Bronchial epithelial cell (primary cell): Measurements from ENCODE around the gene CSN3. TPM values are rescaled to one million over a fixed set of nuclear protein-coding genes. Genes with fewer than 3 reads are reported as not detected.
"Not testable (repeated sequence)": the region's sequence is repeated elsewhere in the genome, so short reads cannot be mapped to it uniquely, and the experiment has no call there.

Source experiments
- DNase-seq: peaks from one replicate; pipeline ENCODE4 v3.0.0-alpha.2; 2010; ENCODE audit warnings: low read depth
- FAIRE-seq: peaks from 2 replicates; lab custom pipeline; 2011; peaks lifted over from hg19 to GRCh38; lab: Jason Lieb, UNC
- H3K27me3 ChIP-seq: 2 replicates; pipeline ENCODE4 v1.5.1; 2011; ENCODE audit warnings: low read length; ENCODE audit not compliant: control insufficient read depth, insufficient read depth
- H3K36me3 ChIP-seq: 2 replicates; pipeline ENCODE4 v1.5.1; 2011; ENCODE audit warnings: low read length; ENCODE audit not compliant: control insufficient read depth, insufficient read depth
- H3K4me3 ChIP-seq: 2 replicates; pipeline ENCODE4 v1.5.1; 2011; ENCODE audit warnings: mild to moderate bottlenecking, low read depth, low read length, control low read depth
- total RNA-seq: library from RNA; depleted of rRNA; stranded (reverse); fragments of >200 nt; gene quantifications from 2 replicates; pipeline ENCODE4 v1.2.1, GENCODE V29; 2014
- TF ChIP-seq, protein P1 (sequence below): IDR thresholded peaks from 2 replicates; pipeline ENCODE4 v1.5.1; 2011; ENCODE audit warnings: mild to moderate bottlenecking, moderate library complexity, low read length, control low read depth, inconsistent platforms; ENCODE audit not compliant: insufficient read depth, severe bottlenecking

CSN3 gene
- total RNA-seq, 1 donor from 2014 or later = not detected

DNA sequence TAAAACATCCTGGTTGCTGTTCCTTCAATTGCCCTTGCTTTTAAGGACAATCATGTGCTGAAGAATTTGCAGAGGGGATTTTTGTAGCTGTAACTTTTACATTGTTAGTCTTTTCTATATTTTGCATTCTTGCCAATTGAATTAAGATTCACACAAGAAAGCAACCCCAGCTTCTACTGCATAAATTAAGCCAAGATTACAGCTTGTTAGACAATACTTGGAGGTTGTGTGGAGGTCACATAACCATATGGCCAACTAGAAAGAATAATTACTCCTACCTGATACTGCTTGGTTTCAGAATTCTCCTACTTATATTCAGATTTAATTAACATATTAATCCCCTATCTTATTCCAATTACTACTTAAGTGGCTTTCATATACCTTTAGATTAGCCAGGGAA, 20.6 kb upstream of the CSN3 start:
- not testable (repeated sequence) for H3K4me3 ChIP-seq, FAIRE-seq, H3K27me3 ChIP-seq, H3K36me3 ChIP-seq, DNase-seq

DNA sequence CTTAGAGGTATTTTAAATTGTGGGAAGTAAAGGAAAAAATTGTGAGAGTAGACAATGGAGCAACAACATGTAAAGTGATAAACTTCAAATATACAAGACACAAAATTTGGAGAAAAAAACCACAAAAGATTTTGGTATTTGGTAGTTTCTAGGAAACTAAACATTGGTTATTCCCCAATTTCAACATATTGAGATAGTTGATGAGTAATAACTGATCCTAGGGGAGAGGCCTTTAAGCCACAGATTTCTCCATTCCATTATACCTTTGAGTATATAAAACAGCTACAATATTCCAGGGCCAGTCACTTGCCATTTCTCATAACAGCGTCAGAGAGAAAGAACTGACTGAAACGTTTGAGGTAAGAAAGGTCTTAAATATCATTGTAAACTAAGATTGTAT, 16.6 kb upstream of the CSN3 start, which contains the start of gene FDCSP:
FDCSP (plus strand) TSS at position 301 of the 400 bp plus-strand sequence. CDS start 5,071 bp downstream, outside the sequence.
- Histone ChIP-seq H3K36me3 (no peaks in the 10 kb centered on the region), H3K4me3 (no peak within 1 kb of the TSS), H3K27me3 (no peaks in the 10 kb centered on the region)
- DNase-seq = no peak
- no peak for FAIRE-seq
- TF ChIP-seq, protein P1, sequence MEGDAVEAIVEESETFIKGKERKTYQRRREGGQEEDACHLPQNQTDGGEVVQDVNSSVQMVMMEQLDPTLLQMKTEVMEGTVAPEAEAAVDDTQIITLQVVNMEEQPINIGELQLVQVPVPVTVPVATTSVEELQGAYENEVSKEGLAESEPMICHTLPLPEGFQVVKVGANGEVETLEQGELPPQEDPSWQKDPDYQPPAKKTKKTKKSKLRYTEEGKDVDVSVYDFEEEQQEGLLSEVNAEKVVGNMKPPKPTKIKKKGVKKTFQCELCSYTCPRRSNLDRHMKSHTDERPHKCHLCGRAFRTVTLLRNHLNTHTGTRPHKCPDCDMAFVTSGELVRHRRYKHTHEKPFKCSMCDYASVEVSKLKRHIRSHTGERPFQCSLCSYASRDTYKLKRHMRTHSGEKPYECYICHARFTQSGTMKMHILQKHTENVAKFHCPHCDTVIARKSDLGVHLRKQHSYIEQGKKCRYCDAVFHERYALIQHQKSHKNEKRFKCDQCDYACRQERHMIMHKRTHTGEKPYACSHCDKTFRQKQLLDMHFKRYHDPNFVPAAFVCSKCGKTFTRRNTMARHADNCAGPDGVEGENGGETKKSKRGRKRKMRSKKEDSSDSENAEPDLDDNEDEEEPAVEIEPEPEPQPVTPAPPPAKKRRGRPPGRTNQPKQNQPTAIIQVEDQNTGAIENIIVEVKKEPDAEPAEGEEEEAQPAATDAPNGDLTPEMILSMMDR = no peak

DNA sequence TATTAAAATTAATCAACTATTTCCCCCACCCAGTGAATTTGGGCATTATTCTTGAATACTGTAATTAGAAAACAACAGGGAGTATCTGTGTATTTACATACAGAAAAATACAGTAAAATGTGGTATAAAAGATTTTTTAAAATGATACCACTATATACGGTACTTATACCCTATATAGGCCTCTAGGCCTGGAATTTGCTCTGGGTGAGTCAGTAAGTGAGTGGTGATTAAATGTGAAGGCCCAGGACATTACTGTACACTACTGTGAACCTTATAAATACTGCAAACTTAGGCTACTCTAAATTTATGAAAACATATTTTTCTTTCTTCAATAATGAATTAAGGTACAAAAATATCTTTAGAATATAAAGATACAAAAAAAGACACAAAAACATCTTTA, 6.3 kb upstream of the CSN3 start:
- TF ChIP-seq, protein P1 = no peak
- no peaks in the 10 kb centered on the region for H3K27me3 ChIP-seq
- H3K4me3 ChIP-seq = no peak overlapping the region
- no peak for FAIRE-seq
- no peaks in the 10 kb centered on the region for H3K36me3 ChIP-seq
- DNase-seq = no peak

DNA sequence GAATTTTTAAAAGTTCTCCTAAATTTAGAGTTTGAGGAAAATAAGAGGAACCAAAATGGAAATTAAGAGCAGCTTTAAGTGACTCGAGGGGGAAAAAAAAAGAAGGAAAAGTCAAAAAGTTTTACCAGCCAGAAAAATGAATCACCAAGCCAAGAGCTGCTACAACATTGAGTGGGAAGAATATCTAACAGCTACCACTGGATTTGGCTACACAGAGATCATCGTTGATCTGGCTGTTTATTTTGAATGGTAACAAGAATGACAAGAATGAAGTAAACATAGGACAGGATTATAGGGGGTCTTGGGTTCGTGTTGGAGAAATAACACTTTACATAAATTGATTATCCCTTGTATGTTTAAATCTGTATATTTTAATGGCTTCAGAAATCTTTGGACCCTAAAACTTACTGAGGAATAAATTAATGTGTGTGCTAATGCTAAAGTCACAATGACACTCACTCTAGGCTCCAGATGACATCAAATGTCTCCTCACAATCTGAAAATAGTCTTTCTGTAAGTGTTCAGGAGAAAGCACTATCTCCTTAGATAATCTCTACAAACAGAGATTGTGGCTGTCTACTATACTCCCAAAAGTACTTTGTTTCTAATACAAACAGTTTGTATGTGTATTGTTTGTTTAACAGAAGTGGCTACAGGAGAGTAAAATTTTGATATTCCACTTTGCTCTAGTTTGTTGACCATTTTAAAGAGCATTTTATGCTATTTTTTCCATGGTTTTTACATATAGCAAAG, 3.1 kb upstream of the CSN3 start:
- no peak for FAIRE-seq
- TF ChIP-seq, protein P1 = no peak

DNA sequence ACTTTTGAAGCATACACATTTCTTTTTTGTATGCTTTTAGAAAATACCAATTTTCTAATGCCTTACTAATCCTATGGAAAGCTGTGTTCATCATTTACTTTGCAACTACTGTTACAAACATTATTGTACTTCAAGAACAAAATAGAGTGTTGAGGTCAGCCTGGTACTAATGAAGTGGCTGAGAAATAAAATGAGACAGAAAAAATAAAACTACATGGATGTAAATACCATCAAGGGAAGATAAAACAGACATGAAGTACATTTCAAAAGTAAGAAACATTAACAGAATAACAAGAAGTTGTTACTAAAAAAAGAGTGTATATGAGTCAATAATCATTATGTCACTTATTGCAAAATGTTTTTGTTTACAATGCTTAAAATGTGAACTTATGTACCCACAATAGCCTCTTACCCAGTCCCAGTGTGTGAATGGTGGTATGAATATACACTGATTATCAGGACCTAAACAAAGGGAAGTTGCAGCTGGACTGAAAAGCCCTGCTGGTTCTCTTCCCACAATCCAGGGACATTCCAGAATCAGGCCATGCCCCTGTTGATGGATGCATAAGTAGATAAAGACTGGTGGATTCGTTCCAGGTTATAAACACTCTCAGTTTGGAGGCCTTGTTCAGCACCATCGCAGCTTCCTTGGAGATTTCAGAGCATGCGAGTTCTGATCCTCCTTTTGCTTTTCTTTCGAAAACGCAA, 2.4 kb upstream of the CSN3 start:
- DNase-seq = no peak
- H3K27me3 ChIP-seq = no peaks in the 10 kb centered on the region
- FAIRE-seq = no peak
- H3K4me3 ChIP-seq = no peak overlapping the region
- TF ChIP-seq, protein P1 = no peak
- H3K36me3 ChIP-seq = no peaks in the 10 kb centered on the region

More for the DNA sequence above, 3.1 kb upstream of the CSN3 start:
- no peaks in the 10 kb centered on the region for H3K36me3 ChIP-seq
- H3K4me3 ChIP-seq = no peak overlapping the region
- DNase-seq = no peak
- no peaks in the 10 kb centered on the region for H3K27me3 ChIP-seq

DNA sequence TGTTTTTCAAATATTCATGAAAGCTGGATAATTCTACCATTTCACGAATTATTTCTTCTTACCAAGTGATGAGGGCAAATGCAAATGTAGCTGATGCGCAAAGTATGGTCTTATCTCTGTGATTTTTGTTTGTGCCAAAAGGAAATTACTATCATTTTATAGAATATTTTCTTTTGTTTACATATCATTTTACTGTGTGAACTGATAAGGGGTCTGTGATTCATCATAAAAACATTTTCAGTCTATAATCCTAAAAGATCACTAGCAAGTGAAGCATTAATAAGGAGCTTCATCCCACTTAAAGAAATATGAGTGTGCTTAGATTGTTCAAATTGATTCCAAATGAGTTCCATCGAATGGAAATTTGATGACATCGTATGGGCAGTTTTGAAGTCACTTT, 694 bp downstream of the CSN3 start:
- Histone ChIP-seq H3K27me3 (no peaks in the 10 kb centered on the region), H3K4me3 (no peak overlapping the region), H3K36me3 (no peaks in the 10 kb centered on the region)
- DNase-seq (no peak), FAIRE-seq (no peak)
- TF ChIP-seq, protein P1 = no peak
